DND-41 (cell line): ENCODE data around the gene UBE2V1.

Experiments
- ATAC-seq: fragments of 200-7000 bp; cut with Tn5 transposase; 3 replicates; pipeline ENCODE4 v1.9.1; 2021; ENCODE audit warnings: low read depth; ENCODE audit not compliant: insufficient read depth
- DNase-seq: peaks from one replicate; pipeline ENCODE4 v3.0.0-alpha.2; 2020
- H2AFZ ChIP-seq: 2 replicates; pipeline ENCODE4 v1.6.0; 2012; ENCODE audit warnings: low read depth, low read length
- H3K27ac ChIP-seq: 2 replicates; pipeline ENCODE4 v1.5.1; 2012; ENCODE audit warnings: low read length, inconsistent platforms
- H3K27me3 ChIP-seq: fragments of 200-600 bp; sonication (generic); 2 replicates; pipeline ENCODE4 v1.6.0; 2012; ENCODE audit warnings: low read length, mild to moderate bottlenecking, inconsistent platforms; ENCODE audit not compliant: insufficient read depth, poor library complexity
- H3K36me3 ChIP-seq: 2 replicates; pipeline ENCODE4 v1.5.1; 2012; ENCODE audit warnings: low read length, inconsistent platforms; ENCODE audit not compliant: insufficient read depth
- H3K4me1 ChIP-seq: 2 replicates; pipeline ENCODE4 v1.5.1; 2012; ENCODE audit warnings: mild to moderate bottlenecking, low read length; ENCODE audit not compliant: insufficient read depth
- H3K4me2 ChIP-seq: 2 replicates; pipeline ENCODE4 v1.6.0; 2012; ENCODE audit warnings: mild to moderate bottlenecking, moderate library complexity, low read length, inconsistent platforms; ENCODE audit not compliant: insufficient read depth
- H3K4me3 ChIP-seq, 2 experiments: fragments of 200-600 bp in 1 of 2; shearing (Covaris generic) in 1 of 2; 2 replicates each; pipeline ENCODE4 v1.5.1; 2012 to 2016; ENCODE audit warnings: inconsistent platforms in 2 of 2, low read length in 2 of 2, mild to moderate bottlenecking in 2 of 2, low read depth in 1 of 2, moderate library complexity in 1 of 2
- H3K79me2 ChIP-seq: 2 replicates; pipeline ENCODE4 v1.6.0; 2012; ENCODE audit warnings: low read length, inconsistent platforms; ENCODE audit not compliant: insufficient read depth
- H3K9ac ChIP-seq: 2 replicates; pipeline ENCODE4 v1.6.0; 2012; ENCODE audit warnings: low read depth, mild to moderate bottlenecking, inconsistent platforms, low read length, moderate library complexity
- H3K9me3 ChIP-seq: 2 replicates; pipeline ENCODE4 v1.5.1; 2012; ENCODE audit warnings: low read length, moderate library complexity, mild to moderate bottlenecking, inconsistent platforms; ENCODE audit not compliant: insufficient read depth, severe bottlenecking
- H4K20me1 ChIP-seq: 2 replicates; pipeline ENCODE4 v1.6.0; 2012; ENCODE audit warnings: low read length; ENCODE audit not compliant: insufficient read depth
- EZH2 ChIP-seq: IDR thresholded peaks from 3 replicates; pipeline ENCODE4 v1.6.1; 2012; ENCODE audit warnings: borderline replicate concordance, low read depth, mild to moderate bottlenecking, moderate library complexity, low read length, inconsistent platforms; ENCODE audit not compliant: severe bottlenecking
- TF ChIP-seq, protein P1 (sequence below): IDR thresholded peaks from 2 replicates; pipeline ENCODE4 v1.5.1; 2012; ENCODE audit warnings: borderline replicate concordance, low read length, moderate library complexity, mild to moderate bottlenecking; ENCODE audit not compliant: poor library complexity, severe bottlenecking; ENCODE audit errors: extremely low read depth

Gene UBE2V1

DNA sequence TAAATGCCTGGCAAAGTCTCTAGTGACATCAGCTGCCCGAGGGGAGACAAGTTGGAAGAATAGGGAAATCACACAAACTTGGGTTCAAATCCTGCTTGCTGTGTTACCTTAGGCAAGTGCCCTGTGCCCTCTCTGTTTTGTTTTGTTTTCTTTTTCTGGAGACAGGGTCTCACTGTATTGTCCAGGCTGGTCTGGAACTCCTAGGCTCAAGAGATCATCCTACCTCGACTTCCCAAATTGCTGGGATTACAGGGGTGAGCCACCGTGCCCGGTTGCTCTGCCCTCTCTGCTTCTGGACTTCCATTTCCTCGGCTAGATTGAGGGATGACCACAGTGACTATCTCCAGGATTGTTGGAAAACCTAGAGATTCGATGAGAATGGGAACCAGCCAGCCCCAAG is 74.8 kb downstream of the UBE2V1 start:
- no peak for TF ChIP-seq EZH2
- Histone ChIP-seq H3K9ac (no peak overlapping the region), H3K4me2 (no peak overlapping the region), H3K4me3 (no peak overlapping the region), H3K27me3 (peaks cover 5% of the 10 kb centered on the region), H3K27ac (no peak overlapping the region), H3K4me1 (no peaks in the 10 kb centered on the region), H3K79me2 (no peaks in the 10 kb centered on the region), H3K9me3 (no peaks in the 10 kb centered on the region), H3K36me3 (no peaks in the 10 kb centered on the region), H2AFZ (no peak overlapping the region), H4K20me1 (peaks cover 10% of the 10 kb centered on the region; the same call in 1 of the 2 replicates)
- ATAC-seq (no peak), DNase-seq (no peak)

DNA sequence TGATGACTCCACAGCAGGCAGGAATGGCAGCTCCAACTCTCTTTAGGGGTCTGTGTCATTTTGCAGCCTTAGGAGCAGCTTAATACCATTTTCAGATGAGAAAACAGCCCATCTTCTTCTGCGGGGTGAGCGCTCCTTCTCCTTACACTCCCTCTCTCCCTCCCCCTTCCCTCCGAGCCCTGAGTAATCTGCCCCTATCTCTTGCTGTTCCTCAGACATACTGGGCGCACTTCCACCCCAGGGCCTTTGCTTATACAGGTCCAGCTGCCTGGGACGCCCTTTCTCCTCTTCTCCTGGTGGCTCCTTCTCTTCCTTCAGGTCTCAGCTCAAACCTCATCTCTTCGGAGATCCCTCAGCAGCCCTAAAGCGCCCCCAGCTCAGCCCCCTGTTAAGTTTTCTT is 75.4 kb downstream of the UBE2V1 start:
- H4K20me1 ChIP-seq = peaks cover 10% of the 10 kb centered on the region; the same call in 1 of the 2 replicates
- H3K36me3 ChIP-seq = no peaks in the 10 kb centered on the region
- no peak for TF ChIP-seq EZH2
- TF ChIP-seq, protein P1, sequence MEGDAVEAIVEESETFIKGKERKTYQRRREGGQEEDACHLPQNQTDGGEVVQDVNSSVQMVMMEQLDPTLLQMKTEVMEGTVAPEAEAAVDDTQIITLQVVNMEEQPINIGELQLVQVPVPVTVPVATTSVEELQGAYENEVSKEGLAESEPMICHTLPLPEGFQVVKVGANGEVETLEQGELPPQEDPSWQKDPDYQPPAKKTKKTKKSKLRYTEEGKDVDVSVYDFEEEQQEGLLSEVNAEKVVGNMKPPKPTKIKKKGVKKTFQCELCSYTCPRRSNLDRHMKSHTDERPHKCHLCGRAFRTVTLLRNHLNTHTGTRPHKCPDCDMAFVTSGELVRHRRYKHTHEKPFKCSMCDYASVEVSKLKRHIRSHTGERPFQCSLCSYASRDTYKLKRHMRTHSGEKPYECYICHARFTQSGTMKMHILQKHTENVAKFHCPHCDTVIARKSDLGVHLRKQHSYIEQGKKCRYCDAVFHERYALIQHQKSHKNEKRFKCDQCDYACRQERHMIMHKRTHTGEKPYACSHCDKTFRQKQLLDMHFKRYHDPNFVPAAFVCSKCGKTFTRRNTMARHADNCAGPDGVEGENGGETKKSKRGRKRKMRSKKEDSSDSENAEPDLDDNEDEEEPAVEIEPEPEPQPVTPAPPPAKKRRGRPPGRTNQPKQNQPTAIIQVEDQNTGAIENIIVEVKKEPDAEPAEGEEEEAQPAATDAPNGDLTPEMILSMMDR = no peak
- DNase-seq (no peak), ATAC-seq (no peak)
- no peaks in the 10 kb centered on the region for H3K4me1 ChIP-seq
- no peak overlapping the region for H2AFZ ChIP-seq
- no peak overlapping the region for H3K4me3 ChIP-seq
- H3K9ac ChIP-seq = no peak overlapping the region
- no peaks in the 10 kb centered on the region for H3K79me2 ChIP-seq
- H3K9me3 ChIP-seq = no peaks in the 10 kb centered on the region
- peaks cover 5% of the 10 kb centered on the region for H3K27me3 ChIP-seq
- no peak overlapping the region for H3K4me2 ChIP-seq
- H3K27ac ChIP-seq = no peak overlapping the region

DNA sequence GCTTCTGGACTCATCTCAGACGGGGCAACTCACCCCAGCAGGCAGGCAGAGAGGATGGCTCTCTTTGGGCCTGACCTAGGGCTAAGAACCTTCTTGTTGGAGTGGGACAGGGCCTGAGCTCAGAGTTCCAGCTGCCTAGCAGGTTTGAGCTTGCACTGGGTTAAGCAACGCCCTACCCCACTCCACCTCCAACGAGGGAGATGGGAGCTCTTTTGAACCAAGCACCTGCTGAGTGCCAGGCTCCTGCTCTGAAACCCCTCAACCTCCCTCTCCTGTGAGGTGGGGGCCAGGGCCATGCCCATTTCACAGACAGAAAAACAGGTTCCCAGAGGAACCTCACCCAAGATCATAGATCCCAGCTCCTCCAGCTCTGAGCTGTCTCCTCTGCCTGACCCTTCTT is 75.8 kb downstream of the UBE2V1 start:
- TF ChIP-seq, protein P1 = no peak
- TF ChIP-seq EZH2 = no peak
- H3K9me3 ChIP-seq = no peaks in the 10 kb centered on the region
- H3K79me2 ChIP-seq = no peaks in the 10 kb centered on the region
- ATAC-seq (no peak), DNase-seq (no peak)
- no peaks in the 10 kb centered on the region for H3K36me3 ChIP-seq
- no peaks in the 10 kb centered on the region for H3K4me1 ChIP-seq
- H2AFZ ChIP-seq = no peak overlapping the region
- peaks cover 10% of the 10 kb centered on the region; the same call in 1 of the 2 replicates for H4K20me1 ChIP-seq
- H3K9ac ChIP-seq = no peak overlapping the region
- no peak overlapping the region for H3K4me2 ChIP-seq
- H3K4me3 ChIP-seq = no peak overlapping the region
- H3K27ac ChIP-seq = no peak overlapping the region
- peaks cover 5% of the 10 kb centered on the region for H3K27me3 ChIP-seq

DNA sequence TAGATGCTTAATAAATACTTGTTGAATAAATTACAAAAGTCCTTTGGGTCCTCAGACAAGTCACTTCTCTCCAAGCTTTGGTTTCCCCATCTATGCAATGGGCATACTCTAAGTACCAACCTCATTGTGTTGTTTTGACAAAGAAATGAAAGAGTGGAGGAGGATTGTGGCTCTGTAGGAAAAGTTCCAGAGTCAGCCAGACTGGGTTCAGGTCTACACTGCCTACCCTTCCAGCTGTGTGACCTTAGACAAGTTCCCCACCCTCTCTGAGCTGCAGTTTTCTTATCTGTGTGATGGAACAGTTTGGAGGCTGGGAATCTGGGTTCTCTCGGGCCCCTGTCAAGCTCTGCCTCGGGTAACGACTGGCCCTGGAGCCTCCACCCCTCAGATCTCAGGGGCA is 76.2 kb downstream of the UBE2V1 start:
- Histone ChIP-seq H3K4me1 (no peaks in the 10 kb centered on the region), H3K9me3 (no peaks in the 10 kb centered on the region), H3K9ac (no peak overlapping the region), H3K4me3 (no peak overlapping the region), H3K27me3 (peaks cover 5% of the 10 kb centered on the region), H3K27ac (no peak overlapping the region), H2AFZ (no peak overlapping the region), H3K79me2 (no peaks in the 10 kb centered on the region), H3K36me3 (no peaks in the 10 kb centered on the region), H3K4me2 (no peak overlapping the region), H4K20me1 (peaks cover 10% of the 10 kb centered on the region; the same call in 1 of the 2 replicates)
- no peak for ATAC-seq
- no peak for TF ChIP-seq EZH2
- TF ChIP-seq, protein P1 = no peak
- no peak for DNase-seq
